Activated T-helper 1 cell treated with Interleukin-2 at 50 U/mL for 16 hours (primary cell): ENCODE results near the gene CYB5B.

Source experiments
- DNase-seq: peaks from one replicate; pipeline ENCODE4 v3.0.0-alpha.2; 2020; ENCODE audit warnings: low read depth

Gene CYB5B

GRCh38 chr16:69486724-69487123, 62.3 kb downstream of the CYB5B start:
- DNase-seq, result no peak

DNA sequence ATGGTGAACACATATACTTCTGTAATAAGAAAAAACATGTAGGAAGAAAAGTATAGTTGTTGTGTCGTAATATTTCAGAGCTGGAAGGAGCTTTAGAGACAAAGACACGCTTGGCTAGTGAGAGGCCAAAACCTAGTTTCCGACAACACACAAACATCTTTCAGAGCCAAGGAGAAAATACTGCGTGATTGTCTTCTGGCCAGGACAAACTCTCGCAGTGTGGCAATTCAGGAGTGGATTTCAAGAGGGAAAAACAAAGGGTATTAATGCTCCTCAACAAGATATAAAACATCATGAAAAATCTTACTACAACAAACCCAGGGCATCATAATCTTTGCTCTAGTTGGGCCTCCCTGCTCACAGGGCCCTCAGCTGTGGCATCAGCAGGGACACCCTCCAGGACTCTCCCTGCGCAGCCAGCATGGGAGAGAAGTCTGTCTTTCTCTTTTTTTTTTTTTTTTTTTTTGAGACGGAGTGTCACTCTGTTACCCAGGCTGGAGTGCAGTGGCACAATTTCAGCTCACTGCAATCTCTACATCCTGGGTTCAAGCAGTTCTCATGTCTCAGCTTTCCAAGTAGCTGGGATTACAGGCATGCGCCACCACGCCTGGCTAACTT, 66.4 kb downstream of the CYB5B start:
- no peak for DNase-seq

DNA sequence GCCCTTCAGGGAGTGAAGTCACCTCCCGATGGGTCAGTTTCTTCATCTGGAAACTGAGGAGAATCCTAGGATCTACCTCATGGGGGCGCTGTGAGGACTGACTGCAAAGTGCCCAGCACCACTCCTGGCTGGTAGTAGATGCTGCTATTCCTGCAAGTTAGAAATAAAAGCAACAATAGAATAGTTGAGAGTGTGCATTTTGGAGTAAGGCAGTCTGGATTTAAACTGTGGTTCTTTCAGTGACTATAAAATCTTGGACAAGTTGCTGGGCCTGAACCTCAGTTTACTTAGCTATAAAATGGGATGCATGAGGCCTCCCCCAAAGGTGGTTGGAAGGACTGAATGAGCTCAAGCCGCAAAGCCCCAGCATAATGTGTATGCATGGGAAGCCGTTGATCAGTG, 70.6 kb downstream of the CYB5B start:
- no peak for DNase-seq

- no peak for DNase-seq
Measured at GRCh38 chr16:69495821-69496220, 71.4 kb downstream of the CYB5B start.

DNA sequence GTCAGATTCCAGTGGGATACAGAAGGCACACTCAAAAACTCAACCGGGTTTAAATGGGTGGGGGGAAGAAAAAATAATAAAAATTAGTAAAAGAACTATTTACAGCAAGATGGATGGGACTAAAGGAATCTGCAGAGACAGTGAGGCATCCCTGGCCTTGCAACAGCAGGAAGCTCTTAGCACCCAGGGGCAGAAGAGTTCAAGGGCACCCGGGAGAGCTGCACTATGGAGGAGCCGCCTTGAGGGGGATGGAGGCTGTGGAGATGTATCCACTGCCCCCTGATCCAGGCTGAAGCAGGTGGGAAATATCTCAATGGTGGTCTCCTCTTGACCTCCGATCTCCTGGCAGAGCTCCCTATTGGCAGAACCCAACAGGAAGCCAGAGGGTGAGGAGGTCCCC, 72.0 kb downstream of the CYB5B start:
- no peak for DNase-seq

DNA sequence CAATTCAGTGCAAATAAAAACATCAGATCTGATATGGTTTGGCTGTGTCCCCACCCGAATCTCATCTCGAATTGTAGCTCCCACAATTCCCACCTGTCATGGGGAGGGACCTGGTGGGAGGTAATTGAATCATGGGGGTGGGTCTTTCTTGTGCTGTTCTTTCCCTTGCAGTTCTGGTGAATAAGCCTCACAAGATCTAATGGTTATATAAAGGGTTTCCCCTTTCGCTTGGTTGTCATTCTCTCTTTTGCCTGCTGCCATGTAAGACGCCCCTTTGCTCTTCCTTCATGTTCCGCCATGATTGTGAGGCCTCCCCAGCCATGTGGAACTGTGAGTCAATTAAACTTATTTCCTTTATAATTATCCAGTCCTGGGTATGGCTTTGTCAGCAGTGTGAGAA, 72.5 kb downstream of the CYB5B start:
- DNase-seq, result no peak

GRCh38 chr16:69497876-69498596, 73.6 kb downstream of the CYB5B start:
- DNase-seq, result no peak

GRCh38 chr16:69498926-69499325, 74.5 kb downstream of the CYB5B start:
- DNase-seq, result no peak

- DNase-seq, result no peak
Measured at GRCh38 chr16:69499541-69500230, 75.3 kb downstream of the CYB5B start.

DNA sequence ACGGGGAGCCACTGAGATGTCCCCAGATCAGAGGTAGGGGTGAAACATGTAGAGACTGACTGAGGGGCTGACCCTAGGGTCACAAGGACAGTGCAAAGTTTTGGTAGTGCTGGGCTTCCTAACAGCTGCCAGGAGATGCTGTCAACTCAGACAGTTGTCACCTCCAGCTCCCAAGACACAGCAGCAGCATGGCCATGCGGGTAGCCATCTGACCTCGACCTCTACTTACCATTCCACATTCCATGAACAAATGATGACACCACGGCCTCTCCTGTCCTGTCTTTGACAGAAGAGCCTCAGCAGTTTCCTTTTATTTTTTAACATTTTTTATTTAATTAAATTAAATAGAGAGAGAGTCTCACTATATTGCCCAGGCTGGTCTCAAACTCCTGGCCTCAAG, 76.1 kb downstream of the CYB5B start:
- no peak for DNase-seq

DNA sequence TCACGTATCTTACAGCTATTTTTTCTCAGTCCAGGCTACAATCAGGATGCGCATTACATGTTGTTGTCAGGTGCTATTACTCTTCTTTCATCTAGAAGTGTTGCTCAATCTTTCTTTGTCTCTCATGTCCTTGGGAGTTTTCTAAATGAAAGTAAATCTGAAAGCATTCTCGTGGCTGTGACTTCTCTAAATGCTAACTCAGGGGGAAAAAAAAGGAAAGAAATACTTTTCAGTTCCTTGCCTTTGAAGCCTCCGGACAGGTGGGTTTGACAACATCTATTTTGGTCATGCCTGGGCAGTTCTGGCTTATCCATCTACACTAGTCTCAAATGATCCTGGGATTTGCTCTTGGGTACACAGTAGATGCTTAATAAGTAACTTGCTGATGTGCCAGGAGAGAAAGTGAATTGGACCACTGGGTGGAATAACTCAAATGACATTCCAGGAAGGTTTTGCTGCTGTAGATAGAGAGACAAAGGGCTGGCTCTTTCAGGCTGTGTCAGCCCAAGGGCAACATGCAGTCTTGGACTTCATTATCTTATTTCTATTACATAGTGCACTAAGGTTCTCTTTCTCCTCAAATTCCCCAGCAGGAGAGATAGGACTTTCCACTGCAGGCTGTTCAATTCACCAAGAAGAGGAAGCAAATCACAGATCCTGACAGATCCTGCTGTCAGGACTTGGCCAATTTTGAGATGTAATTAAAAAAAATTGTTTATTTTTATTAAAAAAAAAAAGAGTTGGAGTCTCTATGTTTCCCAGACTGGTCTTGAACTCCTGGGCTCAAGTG, 77.7 kb downstream of the CYB5B start:
- DNase-seq, result no peak

DNA sequence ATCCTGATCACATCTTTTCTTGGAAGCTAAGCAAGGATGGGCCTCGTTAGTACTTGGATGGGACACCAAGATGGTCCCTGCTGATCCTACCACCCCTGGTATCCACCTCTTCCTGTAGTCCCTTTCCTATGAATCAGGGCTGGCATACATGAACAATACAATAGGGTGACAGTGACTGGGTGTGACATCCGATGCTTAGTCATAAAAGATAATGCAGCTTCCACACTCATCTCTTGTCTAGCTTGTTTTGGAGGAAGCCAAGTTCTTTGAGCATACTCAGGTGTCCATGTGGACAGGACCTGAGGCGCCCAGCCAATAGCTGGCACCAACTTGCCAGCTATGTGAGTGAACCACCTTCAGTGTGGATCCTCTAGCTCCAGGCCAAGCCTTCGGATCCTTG, 78.8 kb downstream of the CYB5B start:
- no peak for DNase-seq

- no peak for DNase-seq
Measured at GRCh38 chr16:69508033-69508755, 83.8 kb downstream of the CYB5B start.

DNA sequence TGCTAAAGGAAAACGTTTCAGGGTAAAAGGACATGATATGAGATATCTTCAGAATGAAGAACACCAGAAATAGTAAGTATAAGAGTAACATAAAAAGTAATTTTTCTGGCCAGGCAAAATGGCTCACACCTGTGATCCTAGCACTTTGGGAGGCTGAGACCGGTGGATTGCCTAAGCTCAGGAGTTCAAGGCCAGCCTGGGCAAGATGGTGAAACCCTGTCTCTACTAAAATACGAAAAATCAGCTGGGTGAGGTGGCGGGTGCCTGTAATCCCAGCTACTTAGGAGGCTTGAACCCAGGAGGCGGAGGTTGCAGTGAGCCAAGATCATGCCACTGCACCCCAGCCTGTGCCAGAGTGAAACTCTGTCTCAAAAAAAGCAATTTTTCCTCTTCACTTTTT, 84.7 kb downstream of the CYB5B start:
- DNase-seq, result no peak

DNA sequence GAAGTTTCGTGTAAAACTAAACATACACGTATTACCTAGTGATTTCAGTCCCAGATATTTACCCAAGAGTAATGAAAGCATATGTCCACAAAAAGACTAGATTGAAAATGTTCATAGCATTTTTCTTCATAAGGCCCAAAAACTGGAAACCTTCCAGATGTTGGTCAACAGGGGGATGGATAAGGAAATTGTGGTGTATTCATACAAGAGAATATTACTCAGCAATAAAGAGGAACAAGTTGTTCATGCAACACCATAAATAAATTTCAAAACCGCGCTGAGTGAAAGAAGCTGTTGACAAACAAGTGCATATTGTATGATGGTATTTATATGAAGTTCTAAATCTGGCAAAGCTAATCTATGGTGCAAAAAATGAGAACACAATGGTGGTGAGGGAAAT, 87.2 kb downstream of the CYB5B start:
- DNase-seq, result no peak

DNA sequence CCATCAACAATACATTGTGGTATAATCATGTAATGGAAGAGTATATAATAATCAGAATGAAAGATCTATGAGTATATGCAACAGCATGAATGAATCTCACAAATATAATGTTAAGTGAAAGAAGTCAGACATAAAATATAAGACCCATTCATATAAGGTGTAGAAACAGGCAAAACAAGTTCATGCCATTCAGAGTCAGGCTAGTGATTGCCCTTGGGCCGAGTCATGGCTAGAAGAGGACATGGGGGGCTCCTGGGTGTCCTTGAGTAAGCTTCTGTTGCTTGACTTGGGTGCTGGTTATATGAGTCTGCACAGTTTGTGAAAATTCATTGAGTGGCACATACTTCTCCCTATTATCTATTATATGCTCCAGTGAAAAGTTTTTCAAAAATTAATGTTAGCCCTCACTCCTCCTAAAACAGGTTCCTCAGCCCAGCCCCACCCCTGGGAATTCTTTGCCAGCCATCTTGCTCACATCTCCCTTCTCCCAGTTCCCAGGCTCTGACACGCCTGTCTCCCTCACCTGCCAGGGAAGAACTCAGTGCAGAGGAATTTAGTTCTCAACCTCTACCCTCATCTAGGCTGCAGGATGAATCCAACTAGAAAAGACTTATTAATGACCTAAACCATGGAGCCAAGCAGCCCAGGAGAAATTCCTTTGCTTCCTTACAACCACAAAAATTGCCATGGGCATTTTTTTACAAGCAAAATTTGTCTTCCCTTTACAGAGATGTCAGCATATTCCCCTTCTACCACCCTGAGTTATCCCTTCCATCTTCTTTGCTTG, 89.0 kb downstream of the CYB5B start:
- DNase-seq, result no peak

GRCh38 chr16:69514356-69514755, 89.9 kb downstream of the CYB5B start:
- DNase-seq, result no peak
